Activated T-helper 1 cell treated with anti-CD3 and anti-CD28 coated beads, Interleukin-2, amount 50 U/mL, for 16 hours (primary cell): ENCODE results near the gene WWTR1.

Source experiments
- DNase-seq, 2 donors: peaks; one replicate each; pipeline ENCODE4 v3.0.0-alpha.2; 2020; ENCODE audit warnings: low read depth in 1 of 2, low spot score in 1 of 2

The WWTR1 gene

GRCh38 chr3:149625795-149626194 lies 32.0 kb downstream of the WWTR1 start:
- no peak for DNase-seq

- no peak for DNase-seq
Measured at GRCh38 chr3:149623824-149624223, 34.0 kb downstream of the WWTR1 start.

DNA sequence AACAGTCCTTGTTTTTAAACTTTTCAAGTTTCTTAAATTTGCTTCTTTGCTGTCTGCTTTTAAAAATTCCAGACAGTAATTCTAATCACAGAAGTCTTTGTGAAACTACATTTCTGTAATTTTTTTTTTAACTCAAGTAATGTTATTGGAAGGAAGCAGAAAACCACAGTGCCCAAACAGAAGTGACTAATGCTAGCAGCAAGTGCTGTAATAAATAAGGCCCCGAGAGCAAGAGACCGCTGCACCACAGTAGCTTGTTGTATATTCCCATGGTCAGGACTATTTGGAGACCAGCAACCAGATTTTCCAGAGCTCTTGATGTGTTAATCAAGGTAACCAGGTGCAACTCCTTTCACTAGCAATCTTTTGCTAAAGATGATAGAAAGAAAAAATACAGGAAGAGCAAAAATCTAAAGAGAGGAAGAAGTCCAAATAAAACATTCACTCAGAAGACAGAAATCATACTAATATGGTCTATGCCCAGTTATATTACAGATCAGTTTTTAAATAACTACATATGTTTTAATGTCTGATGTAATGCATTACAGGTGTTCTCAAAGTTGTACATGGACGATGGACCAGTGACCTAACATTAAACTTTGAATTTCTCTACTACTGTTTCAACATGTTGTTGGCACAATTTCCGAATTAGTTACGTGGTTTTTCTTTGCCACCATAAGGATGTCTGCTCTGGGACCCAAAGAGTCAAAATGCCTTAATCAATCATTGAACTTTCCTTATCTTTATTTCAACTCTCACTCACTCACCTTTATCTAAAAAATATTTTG lies 36.4 kb downstream of the WWTR1 start:
- DNase-seq, result no peak

DNA sequence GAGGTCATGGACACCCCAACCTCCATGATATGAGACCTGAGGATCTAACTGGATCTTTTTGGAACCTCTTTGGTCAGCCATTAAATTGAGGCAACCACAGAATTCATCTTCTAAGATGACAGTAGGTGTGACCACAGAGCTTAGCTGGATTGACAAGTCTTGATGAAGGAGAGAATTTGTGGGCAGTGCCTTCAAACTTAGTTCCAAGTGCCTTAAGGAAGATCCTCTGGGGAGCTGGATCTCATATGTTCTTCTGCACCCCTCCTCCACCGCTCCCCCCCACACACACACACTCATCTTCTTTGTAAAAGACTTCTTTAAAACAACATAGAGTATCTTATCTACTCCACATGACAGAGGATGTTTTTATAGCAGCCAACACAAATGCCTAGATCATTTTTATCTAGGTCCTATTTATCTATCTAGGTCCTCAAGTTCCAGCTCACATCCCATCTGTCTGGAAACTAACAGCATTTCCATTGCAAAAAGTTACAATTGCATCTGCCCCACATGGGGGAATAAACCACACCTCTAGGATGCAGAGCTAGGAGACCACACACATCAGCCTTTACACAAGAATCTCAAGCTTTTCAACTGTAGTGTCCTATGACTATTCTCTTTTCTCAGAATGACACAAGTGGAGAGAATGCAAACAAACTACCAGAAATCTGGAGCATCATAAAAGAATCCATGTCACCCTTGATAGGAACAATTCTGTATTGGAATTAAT lies 37.4 kb downstream of the WWTR1 start:
- DNase-seq, result no peak

- no peak for DNase-seq
Measured at GRCh38 chr3:149619136-149619535, 38.7 kb downstream of the WWTR1 start.

GRCh38 chr3:149618151-149619123 lies 39.4 kb downstream of the WWTR1 start:
- no peak for DNase-seq

DNA sequence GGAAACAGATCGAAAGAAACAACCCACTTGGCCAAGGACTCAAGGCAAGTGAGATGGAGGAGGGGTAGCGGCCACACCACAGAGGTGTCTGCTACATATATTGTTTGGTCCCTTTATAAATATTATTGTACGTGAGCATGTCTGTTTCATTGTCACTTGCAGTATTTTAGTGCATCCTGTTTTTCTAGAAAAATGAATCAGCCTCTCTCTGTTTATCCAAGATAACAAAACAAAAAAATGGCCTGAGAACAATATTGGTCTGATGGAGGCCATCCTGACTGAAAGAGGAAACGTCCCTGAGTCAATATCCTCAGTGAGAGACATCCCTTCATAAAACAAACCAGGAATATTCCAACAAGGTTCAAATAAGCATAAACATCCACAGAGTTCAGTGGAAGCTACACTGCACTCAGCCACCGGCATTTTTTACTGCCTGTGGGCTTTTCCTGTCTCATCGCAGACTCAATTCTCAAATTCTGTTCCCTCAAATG lies 42.0 kb downstream of the WWTR1 start:
- no peak for DNase-seq

- no peak for DNase-seq
Measured at GRCh38 chr3:149613988-149614387, 43.8 kb downstream of the WWTR1 start.

DNA sequence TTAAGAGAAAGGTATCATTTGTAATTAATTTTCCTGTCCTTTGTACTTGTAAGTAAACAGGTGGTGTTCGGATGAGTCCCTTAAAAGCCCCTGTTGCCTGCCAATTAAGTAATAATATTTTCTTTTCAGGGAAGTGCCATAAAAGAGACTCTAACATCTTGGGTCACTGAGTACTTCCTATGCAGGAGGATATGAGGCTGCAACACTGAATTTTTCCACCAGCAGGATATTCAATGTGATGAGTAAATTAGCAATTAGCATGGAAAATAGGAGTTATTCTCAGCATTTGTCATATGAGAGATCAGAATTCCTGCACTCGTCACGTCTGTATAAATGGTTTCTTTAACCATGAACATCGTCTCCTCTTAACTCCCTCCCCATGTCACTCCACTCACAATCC lies 45.4 kb downstream of the WWTR1 start:
- no peak for DNase-seq

GRCh38 chr3:149611149-149611548 lies 46.7 kb downstream of the WWTR1 start:
- no peak for DNase-seq

DNA sequence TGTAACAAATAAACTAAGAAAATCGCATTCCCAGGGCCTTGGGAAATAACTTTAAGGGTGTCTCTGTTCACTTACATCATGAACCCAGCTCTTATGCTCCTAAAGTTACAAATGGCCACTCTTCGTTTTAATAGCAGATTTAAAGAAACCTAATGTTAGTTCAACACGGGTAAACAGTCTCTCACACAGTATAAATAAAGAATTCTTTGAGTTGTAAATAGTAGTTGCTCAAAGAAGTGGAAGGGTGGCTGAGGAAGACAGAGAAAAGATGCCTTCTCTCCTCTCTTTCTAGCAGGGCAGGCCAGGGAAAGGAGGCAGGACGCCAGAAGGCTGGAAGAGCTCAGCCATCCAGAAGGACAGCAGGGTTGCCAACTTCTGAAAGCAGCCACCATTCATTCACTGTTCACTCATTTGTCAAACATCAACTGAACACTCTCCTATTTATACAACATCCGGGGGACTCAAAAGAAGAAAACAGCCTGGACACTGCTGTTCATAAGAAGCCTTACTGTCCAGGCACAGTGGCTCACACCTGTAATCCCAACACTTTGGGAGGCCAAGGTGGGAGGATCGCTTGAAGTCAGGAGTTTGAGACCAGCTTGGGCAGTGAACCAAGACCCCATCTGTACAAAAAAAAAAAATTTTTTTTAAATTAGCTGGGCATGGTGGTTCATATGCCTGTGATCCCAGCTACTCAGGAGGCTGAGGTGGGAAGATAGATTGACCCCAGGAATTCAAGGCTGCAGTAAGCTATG lies 47.3 kb downstream of the WWTR1 start:
- no peak for DNase-seq

DNA sequence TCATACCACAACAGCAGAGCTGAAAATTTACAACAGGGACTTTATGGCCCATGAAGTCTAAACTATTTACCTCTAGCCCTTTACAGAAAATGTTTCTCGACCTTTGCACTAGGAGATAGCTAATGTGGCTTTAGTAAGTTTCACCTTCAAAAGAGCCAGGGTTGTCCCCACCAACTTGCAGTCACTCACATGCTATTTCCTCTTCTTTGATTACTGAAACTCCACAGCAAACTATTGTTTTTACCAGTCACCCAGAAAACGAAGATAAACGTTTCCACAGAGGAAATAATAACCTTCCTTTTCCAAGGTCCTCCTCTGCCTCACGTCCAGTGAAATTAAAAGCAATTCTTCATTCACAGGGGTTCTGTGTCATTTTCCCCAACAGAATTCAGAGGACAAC lies 48.2 kb downstream of the WWTR1 start:
- DNase-seq, result no peak

- no peak for DNase-seq
Measured at GRCh38 chr3:149608987-149609386, 48.8 kb downstream of the WWTR1 start.

- no peak for DNase-seq
Measured at GRCh38 chr3:149605902-149606301, 51.9 kb downstream of the WWTR1 start.

DNA sequence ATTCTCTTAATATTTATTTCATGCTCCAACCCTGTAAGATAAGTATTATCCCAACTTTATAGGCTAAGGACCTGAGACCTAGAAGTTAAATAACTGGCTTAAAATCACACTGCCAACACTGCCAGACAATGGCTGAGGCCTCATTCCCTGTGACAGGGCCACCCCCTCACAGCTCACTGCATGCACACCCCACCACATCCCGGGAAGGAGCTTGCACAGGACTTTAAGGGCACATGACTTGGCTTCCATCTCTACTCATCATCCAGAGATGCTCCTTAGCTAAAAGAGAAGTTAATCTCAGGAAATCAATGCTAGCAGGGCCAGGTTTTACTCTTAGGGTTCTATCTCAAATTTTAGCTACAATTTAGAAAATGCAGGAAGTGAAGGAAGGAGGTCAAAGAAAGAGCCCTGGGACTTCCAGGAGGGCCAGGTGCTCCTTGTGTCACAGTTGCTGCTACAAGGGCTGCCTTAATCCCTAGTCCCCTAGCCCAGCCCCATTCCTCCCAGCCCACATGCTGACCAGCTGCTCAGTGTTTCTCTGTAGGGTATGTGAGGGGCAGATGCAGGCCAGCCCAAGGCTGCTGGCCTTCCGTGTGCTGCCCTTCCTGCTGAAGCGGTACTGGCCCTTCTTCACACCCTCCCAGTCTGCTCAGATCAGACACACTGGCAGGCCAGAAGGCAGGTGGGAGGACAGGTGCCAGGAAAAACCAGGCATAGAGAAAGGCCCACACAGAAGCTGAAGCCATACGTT lies 53.5 kb downstream of the WWTR1 start:
- DNase-seq, result no peak

DNA sequence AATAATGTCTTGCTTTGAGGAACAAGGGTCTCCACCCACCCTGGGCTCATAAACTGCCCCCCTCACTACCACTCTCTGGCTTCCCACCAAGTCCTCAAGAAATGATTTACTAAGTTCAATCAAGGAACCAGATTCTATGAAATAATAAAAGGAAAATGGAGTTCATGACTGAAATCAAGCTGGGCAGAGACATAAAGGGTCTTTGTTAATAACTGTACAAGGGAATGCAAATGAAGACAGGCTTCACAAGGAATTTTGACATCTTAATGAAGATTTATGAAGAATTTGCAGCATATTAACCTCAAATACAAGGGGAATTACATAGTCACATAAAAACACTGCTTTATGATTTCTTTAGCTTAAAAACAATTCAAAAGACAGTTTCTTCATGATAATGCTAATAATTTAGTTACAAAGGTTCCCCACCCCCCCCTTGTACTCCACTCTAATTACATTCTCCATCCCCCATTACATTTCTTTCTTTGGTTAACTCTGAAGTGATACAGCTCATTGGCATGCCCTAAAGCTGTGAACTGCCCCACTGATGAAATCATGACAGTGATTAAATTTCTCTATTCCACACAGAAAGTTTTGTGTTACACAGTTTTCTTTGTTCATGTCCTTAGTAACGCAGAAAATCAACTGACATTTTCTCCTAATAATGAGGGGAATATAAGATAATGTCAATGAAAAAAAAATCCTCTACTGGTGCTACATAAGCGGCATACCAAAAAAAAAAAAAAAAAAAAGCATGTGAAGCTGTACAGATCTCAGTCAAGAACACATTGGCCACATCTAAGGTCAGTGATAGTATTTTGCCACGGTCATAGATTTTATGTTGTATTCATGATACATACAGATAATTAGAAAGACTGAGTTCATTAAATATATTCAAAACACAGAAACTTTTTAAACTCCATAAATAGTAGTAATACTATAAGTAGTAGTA lies 54.4 kb downstream of the WWTR1 start:
- DNase-seq, result no peak

GRCh38 chr3:149600634-149601033 lies 57.2 kb downstream of the WWTR1 start:
- no peak for DNase-seq

- no peak for DNase-seq
Measured at GRCh38 chr3:149599236-149599635, 58.6 kb downstream of the WWTR1 start.
